BE2C (cell line): Measurements from ENCODE around the gene CDK16.

ENCODE experiments used
- DNase-seq: peaks from one replicate; pipeline ENCODE4 v3.0.0-alpha.2; 2020
- H3K27me3 ChIP-seq: fragments of 250-450 bp; sonication (Bioruptor Pico); 2 replicates; pipeline ENCODE4 v1.5.1; 2020; ENCODE audit warnings: mild to moderate bottlenecking
- H3K36me3 ChIP-seq: fragments of 250-450 bp; sonication (Bioruptor Pico); 2 replicates; pipeline ENCODE4 v1.5.1; 2020; ENCODE audit warnings: mild to moderate bottlenecking
- H3K4me1 ChIP-seq: fragments of 250-450 bp; sonication (Bioruptor Pico); 2 replicates; pipeline ENCODE4 v1.5.1; 2020
- H3K4me3 ChIP-seq: 2 replicates; pipeline ENCODE4 v1.5.1; 2011; ENCODE audit warnings: low read depth, low read length
- H3K9me3 ChIP-seq: fragments of 250-450 bp; sonication (Bioruptor Pico); 2 replicates; pipeline ENCODE4 v1.5.1; 2020
- TF ChIP-seq, protein P1 (sequence below): IDR thresholded peaks from 2 replicates; pipeline ENCODE4 v1.5.1; 2012; ENCODE audit warnings: mild to moderate bottlenecking, low read depth, low read length

CDK16 gene

DNA sequence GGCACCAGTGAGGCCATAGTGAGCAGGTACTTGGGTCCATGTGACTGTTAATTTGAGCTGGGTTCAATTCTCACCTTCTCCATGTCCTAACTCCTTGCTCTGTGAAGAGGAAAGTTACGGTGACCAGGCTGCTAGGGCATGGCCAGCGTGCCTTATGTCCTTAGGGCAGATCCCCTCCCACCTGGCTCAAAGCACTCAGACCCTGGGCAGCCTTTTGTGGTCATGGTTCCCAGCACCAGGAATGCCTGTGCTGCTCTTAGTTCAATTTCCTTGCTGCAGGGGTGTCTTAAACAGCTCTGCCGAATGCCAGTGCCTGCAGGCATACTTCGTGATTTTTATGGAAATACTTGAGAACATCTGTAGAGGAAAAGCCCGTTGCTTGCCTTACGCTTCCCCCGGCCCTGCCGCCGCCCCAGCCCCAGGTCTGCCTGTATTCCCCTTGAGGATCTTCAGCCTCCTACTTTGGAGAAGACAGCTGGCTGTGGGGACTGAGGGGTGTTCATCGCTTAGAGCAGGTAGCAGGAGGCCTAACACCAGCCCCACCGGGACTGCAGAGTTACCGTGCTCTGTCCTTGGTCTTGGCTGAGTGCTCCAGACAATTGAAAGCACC is 3.1 kb upstream of the CDK16 start:
- TF ChIP-seq, protein P1, sequence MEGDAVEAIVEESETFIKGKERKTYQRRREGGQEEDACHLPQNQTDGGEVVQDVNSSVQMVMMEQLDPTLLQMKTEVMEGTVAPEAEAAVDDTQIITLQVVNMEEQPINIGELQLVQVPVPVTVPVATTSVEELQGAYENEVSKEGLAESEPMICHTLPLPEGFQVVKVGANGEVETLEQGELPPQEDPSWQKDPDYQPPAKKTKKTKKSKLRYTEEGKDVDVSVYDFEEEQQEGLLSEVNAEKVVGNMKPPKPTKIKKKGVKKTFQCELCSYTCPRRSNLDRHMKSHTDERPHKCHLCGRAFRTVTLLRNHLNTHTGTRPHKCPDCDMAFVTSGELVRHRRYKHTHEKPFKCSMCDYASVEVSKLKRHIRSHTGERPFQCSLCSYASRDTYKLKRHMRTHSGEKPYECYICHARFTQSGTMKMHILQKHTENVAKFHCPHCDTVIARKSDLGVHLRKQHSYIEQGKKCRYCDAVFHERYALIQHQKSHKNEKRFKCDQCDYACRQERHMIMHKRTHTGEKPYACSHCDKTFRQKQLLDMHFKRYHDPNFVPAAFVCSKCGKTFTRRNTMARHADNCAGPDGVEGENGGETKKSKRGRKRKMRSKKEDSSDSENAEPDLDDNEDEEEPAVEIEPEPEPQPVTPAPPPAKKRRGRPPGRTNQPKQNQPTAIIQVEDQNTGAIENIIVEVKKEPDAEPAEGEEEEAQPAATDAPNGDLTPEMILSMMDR: no peak
- DNase-seq: no peak
- no peaks in the 10 kb centered on the region for H3K4me1 ChIP-seq
- peaks cover 42% of the 10 kb centered on the region for H3K36me3 ChIP-seq
- no peak overlapping the region for H3K4me3 ChIP-seq
- no peaks in the 10 kb centered on the region for H3K27me3 ChIP-seq
- no peaks in the 10 kb centered on the region for H3K9me3 ChIP-seq

DNA sequence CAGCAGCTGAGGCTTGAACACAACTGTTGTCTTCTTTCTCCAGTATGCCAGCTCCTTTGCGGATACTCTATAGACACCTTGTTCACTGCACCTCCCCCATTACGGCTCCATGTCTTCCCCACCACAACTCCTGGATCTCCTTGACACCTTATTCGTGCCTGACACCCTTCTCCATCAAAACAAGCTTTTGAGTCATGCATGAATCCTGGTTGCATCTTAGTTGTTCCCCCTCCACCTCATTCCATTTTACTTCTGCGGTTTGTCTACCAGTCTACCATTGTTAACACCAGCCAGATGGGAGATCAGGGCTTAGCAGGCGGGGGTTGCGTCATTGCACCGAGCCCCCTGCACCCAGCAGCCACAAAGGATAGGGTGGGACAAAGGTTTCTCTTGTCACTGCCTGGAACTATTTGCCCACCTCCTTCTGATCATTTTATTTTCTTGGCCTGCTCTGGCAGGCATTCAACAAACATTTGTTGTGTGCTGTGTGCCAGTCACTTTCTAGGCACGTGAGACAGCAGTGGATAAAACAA is 2.0 kb upstream of the CDK16 start:
- peaks cover 33% of the 10 kb centered on the region for H3K36me3 ChIP-seq

DNA sequence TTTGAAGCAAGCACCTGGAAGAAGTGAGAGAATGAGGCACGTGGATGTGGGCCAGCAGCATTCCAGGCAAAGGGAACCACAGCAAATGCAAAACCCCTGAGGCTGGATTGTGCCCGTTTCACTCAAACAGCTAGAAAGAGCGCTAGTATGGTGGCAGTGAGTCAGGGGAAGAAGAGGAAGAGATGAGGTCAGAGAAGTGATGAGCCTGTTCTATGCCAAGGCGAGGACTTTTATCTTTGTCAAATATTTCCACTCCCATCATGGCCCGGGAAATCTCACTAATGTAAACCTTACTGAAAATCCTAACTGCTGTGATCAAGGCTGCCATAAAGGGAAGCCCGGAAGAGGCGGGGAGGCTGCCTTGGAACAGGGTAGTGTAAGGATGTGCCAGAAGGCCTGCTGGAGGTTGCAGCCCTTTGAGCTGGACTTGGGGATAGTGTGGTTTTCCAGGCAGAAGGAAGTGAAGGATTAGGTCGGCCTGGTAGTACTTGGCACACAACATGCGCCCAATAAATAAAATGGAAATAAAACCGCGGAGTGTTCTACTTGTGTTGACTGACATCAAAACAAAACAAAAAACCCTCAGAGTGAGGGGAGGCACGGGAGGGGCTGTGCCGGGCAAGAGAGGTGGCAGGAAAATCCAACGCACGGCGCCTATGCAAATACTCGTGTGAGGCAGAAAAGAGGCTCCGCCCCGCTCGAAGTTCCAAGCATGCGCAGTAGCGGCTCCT is 1.2 kb upstream of the CDK16 start:
- TF ChIP-seq, protein P1: no peak
- Histone ChIP-seq H3K9me3 (no peaks in the 10 kb centered on the region), H3K4me1 (no peaks in the 10 kb centered on the region), H3K36me3 (peaks cover 26% of the 10 kb centered on the region), H3K4me3 (peak overlapping the region; percentile 41), H3K27me3 (no peaks in the 10 kb centered on the region)
- peak; percentile 27 for DNase-seq

More for the DNA sequence above, 2.0 kb upstream of the CDK16 start:
- Histone ChIP-seq H3K4me1 (no peaks in the 10 kb centered on the region), H3K9me3 (no peaks in the 10 kb centered on the region), H3K4me3 (no peak overlapping the region), H3K27me3 (no peaks in the 10 kb centered on the region)
- TF ChIP-seq, protein P1: no peak
- no peak for DNase-seq

DNA sequence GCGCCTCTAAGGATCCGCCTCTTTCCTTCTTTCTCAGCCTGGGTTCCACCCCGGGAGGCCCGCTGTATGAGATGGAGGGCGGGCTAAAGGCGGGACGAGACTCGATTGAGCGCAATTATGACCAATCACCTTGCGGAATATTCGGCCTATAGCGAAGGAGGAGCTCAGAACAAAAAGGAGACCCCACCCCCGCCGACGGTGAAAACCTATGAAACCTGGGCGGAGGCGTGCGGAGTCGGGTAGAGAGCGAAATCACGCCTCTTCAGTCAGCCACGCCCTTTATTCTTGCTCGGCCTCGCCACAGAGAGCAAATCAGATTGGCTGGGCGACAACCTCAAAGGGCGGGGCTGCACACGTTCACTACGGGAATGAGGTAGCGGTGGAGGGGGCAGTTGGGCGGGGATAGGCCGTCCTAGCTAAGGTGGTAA is 615 bp upstream of the CDK16 start:
- Histone ChIP-seq H3K4me1 (no peaks in the 10 kb centered on the region), H3K36me3 (peaks cover 21% of the 10 kb centered on the region), H3K9me3 (no peaks in the 10 kb centered on the region), H3K27me3 (no peaks in the 10 kb centered on the region), H3K4me3 (peak overlapping the region; percentile 75)
- peak; percentile 94 for DNase-seq
- TF ChIP-seq, protein P1: no peak

DNA sequence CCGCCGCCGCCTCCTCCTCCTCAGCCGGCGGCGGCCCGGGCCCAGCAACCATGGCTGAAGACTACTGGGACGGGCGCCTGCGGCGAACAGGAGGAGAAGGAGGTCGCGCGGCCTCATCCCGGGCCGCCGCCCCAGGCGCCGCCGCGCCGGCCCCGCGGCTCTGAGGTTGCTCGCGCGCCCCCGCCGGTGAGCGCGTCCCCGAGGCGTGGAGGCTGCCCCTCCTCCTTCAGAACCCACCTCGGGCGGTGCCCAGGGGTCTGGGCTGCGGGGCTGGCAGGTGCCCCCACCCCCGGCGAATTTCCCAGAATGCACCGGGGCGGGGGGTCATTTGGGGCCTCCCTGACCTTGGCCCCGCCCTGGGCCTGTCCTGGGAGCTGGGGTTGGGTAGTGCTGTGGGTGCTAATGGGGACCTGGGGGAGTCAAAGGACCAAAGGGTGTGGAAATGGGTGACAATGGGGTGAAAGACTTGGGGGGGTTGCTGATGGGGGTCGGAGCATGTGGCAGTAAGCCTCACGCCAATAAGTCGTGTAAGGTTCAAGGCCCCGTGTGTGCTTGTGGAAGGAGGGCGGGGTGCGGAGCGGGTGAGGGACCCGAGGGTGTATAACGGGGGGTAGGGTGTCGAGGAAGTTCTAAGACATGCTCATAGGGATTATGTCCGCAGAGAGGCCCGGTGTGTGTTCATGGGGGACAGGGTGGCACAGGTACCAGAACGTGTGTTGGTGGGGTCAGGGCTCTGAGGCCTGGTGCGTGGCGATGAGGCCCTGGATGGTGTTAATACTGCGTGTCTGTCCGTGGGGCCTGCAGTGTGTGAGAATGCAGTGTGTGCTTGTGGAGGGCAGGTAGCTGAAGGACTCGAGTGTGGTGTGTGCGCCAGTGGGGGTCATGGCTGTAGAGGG is 687 bp downstream of the CDK16 start:
- DNase-seq: peak; percentile 58
- Histone ChIP-seq H3K4me1 (no peaks in the 10 kb centered on the region), H3K36me3 (peaks cover 24% of the 10 kb centered on the region), H3K9me3 (no peaks in the 10 kb centered on the region), H3K27me3 (no peaks in the 10 kb centered on the region), H3K4me3 (peak overlapping the region; percentile 75)
- TF ChIP-seq, protein P1: no peak
